ENCODE data around the gene SKP2.
"Not testable (repeated sequence)": the region's sequence is repeated elsewhere in the genome, so short reads cannot be mapped to it uniquely, and the experiment has no call there.

SKP2 gene

GRCh38 chr5:36156121-36156601 lies 4.2 kb downstream of the SKP2 start:
- FAIRE-seq (no peak), DNase-seq (ENCODE audit: insufficient read length, low spot score) (no peak)

GRCh38 chr5:36156619-36157018 lies 4.7 kb downstream of the SKP2 start:
- DNase-seq (ENCODE audit: insufficient read length, low spot score) (no peak), FAIRE-seq (no peak)

- no peak for DNase-seq (ENCODE audit: insufficient read length, low spot score)
Observed at GRCh38 chr5:36158144-36158543, 6.2 kb downstream of the SKP2 start.

GRCh38 chr5:36160617-36161016 lies 8.7 kb downstream of the SKP2 start:
- no peak for FAIRE-seq
- DNase-seq (ENCODE audit: insufficient read length, low spot score): no peak

More at GRCh38 chr5:36158144-36158543, 6.2 kb downstream of the SKP2 start:
- FAIRE-seq: no peak

GRCh38 chr5:36161361-36161760 lies 9.4 kb downstream of the SKP2 start:
- DNase-seq (ENCODE audit: insufficient read length, low spot score) (no peak), FAIRE-seq (no peak)

- no peak for DNase-seq (ENCODE audit: insufficient read length, low spot score)
Observed at GRCh38 chr5:36162810-36163486, 11.0 kb downstream of the SKP2 start.

GRCh38 chr5:36164461-36164860 lies 12.6 kb downstream of the SKP2 start:
- DNase-seq (ENCODE audit: insufficient read length, low spot score): no peak

More at GRCh38 chr5:36162810-36163486, 11.0 kb downstream of the SKP2 start:
- FAIRE-seq: no peak

GRCh38 chr5:36168737-36169136 lies 16.8 kb downstream of the SKP2 start:
- DNase-seq (ENCODE audit: insufficient read length, low spot score) (no peak), FAIRE-seq (no peak)

More at GRCh38 chr5:36164461-36164860, 12.6 kb downstream of the SKP2 start:
- no peak for FAIRE-seq

GRCh38 chr5:36170832-36171424 lies 19.0 kb downstream of the SKP2 start:
- no peak for FAIRE-seq
- DNase-seq (ENCODE audit: insufficient read length, low spot score): no peak

GRCh38 chr5:36172599-36172998 lies 20.7 kb downstream of the SKP2 start:
- DNase-seq (ENCODE audit: insufficient read length, low spot score) (no peak), FAIRE-seq (no peak)

GRCh38 chr5:36173426-36173825 lies 21.5 kb downstream of the SKP2 start:
- FAIRE-seq (no peak), DNase-seq (ENCODE audit: insufficient read length, low spot score) (no peak)

- DNase-seq (ENCODE audit: insufficient read length, low spot score): no peak
- no peak for FAIRE-seq
Observed at GRCh38 chr5:36174119-36174518, 22.2 kb downstream of the SKP2 start.

- FAIRE-seq (no peak), DNase-seq (ENCODE audit: insufficient read length, low spot score) (no peak)
Observed at GRCh38 chr5:36175043-36175442, 23.1 kb downstream of the SKP2 start.

GRCh38 chr5:36177154-36177553 lies 25.2 kb downstream of the SKP2 start:
- DNase-seq (ENCODE audit: insufficient read length, low spot score) (peak; percentile 28), FAIRE-seq (peak; percentile 90)

- DNase-seq (ENCODE audit: insufficient read length, low spot score) (no peak), FAIRE-seq (peak; percentile 62)
Observed at GRCh38 chr5:36177715-36178523, 26.0 kb downstream of the SKP2 start.

- DNase-seq (ENCODE audit: insufficient read length, low spot score): no peak
Observed at GRCh38 chr5:36178524-36178890, 26.6 kb downstream of the SKP2 start.

GRCh38 chr5:36179950-36180349 lies 28.0 kb downstream of the SKP2 start:
- no peak for DNase-seq (ENCODE audit: insufficient read length, low spot score)
- no peak for FAIRE-seq

More at GRCh38 chr5:36178524-36178890, 26.6 kb downstream of the SKP2 start:
- no peak for FAIRE-seq

GRCh38 chr5:36180556-36181350 lies 28.8 kb downstream of the SKP2 start:
- no peak for DNase-seq (ENCODE audit: insufficient read length, low spot score)
- FAIRE-seq: peak; percentile 47

GRCh38 chr5:36181774-36182173 lies 29.9 kb downstream of the SKP2 start:
- no peak for FAIRE-seq
- no peak for DNase-seq (ENCODE audit: insufficient read length, low spot score)

- not testable (repeated sequence) for FAIRE-seq; DNase-seq (ENCODE audit: insufficient read length, low spot score)
Observed at GRCh38 chr5:36184408-36184807, 32.5 kb downstream of the SKP2 start.

- no peak for DNase-seq (ENCODE audit: insufficient read length, low spot score)
- FAIRE-seq: no peak
Observed at GRCh38 chr5:36193746-36194145, 41.8 kb downstream of the SKP2 start.

Measured in GM19239 (cell line).